ENCODE data around the gene PRDM16.

DNA sequence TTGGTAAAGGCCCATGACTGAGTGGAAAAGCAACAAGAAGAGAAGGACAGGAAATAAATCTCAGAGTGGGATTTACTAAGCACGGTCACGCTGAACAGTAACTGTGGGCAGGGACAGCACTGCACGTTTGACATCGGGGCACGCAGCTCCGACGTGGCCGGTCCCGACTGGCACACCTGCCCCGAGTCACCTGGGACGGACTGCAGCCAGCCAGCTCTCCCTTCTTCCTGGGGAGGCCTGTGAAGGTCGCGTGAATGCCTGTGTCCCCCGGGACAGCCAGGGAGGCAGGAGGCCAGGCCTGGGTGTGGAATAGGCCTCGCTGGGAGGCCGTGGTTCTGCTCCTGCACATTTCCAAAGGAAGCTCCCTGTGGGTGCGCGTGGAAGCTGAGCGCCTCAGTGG lies 140.2 kb downstream of the PRDM16 start:
- TF ChIP-seq, protein P1, sequence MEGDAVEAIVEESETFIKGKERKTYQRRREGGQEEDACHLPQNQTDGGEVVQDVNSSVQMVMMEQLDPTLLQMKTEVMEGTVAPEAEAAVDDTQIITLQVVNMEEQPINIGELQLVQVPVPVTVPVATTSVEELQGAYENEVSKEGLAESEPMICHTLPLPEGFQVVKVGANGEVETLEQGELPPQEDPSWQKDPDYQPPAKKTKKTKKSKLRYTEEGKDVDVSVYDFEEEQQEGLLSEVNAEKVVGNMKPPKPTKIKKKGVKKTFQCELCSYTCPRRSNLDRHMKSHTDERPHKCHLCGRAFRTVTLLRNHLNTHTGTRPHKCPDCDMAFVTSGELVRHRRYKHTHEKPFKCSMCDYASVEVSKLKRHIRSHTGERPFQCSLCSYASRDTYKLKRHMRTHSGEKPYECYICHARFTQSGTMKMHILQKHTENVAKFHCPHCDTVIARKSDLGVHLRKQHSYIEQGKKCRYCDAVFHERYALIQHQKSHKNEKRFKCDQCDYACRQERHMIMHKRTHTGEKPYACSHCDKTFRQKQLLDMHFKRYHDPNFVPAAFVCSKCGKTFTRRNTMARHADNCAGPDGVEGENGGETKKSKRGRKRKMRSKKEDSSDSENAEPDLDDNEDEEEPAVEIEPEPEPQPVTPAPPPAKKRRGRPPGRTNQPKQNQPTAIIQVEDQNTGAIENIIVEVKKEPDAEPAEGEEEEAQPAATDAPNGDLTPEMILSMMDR (IDR thresholded peaks at IDR 0.05), result no peak
- no peak for TF ChIP-seq POLR2A (IDR thresholded peaks at IDR 0.05)
